Activated B cell treated with CpG ODN at 0.5 μM for 24 hours (primary cell): ENCODE results near the gene IP6K1. TPM values are rescaled to one million over a fixed set of nuclear protein-coding genes. Genes with fewer than 3 reads are reported as not detected.

ENCODE experiments used
- ATAC-seq: fragments of 200-7000 bp; cut with Tn5 transposase; one replicate; pipeline ENCODE4 v1.10.0; 2021; ENCODE audit warnings: low read depth, mild to moderate bottlenecking, moderate library complexity
- CTCF ChIA-PET: fragments of 350-600 bp; sonication (Branson Sonifier 250); formaldehyde crosslinking; loops from one replicate; lab custom pipeline; 2021; ENCODE audit warnings: antibody characterized with exemption; lab: Charles Lee
- POLR2A ChIA-PET: fragments of 350-600 bp; sonication (Branson Sonifier 250); formaldehyde crosslinking; loops from one replicate; lab custom pipeline; 2021; ENCODE audit warnings: antibody characterized with exemption; lab: Charles Lee
- DNase-seq: peaks from one replicate; pipeline ENCODE4 v3.0.0; 2022
- H3K27ac Mint-ChIP-seq: one replicate; pipeline ENCODE4 v1.8.0; 2020; ENCODE audit warnings: mixed read lengths
- H3K27me3 Mint-ChIP-seq: one replicate; pipeline ENCODE4 v1.8.0; 2021; ENCODE audit warnings: mixed read lengths
- H3K36me3 Mint-ChIP-seq: one replicate; pipeline ENCODE4 v1.8.0; 2021; ENCODE audit warnings: low read depth, mixed read lengths
- H3K4me1 Mint-ChIP-seq: one replicate; pipeline ENCODE4 v1.8.0; 2021; ENCODE audit warnings: mixed read lengths
- H3K4me3 Mint-ChIP-seq: one replicate; pipeline ENCODE4 v1.8.0; 2020; ENCODE audit warnings: mild to moderate bottlenecking, mixed read lengths
- H3K9me3 Mint-ChIP-seq: one replicate; pipeline ENCODE4 v1.8.0; 2020; ENCODE audit warnings: mixed read lengths
- CTCF ChIP-seq: fragments of 200-600 bp; IDR thresholded peaks from one replicate; pipeline ENCODE4 v1.8.0; 2022; ENCODE audit warnings: antibody characterized with exemption, mild to moderate bottlenecking
- intact Hi-C: fragments of 100-400 bp; cut with micrococcal nuclease; formaldehyde crosslinking; loops from one replicate; pipeline ENCODE4 v1.15.1; 2024
- total RNA-seq: library from RNA; stranded (reverse); gene quantifications from 2 replicates; pipeline ENCODE4 v1.2.3, GENCODE V29; 2022

IP6K1 gene
- total RNA-seq, 1 donor from 2014 or later: 47.6 TPM

- Mint-ChIP-seq H3K36me3 (peaks cover 10% of the 10 kb centered on the region), H3K9me3 (no peaks in the 10 kb centered on the region), H3K27me3 (no peaks in the 10 kb centered on the region), H3K4me1 (peaks cover 1% of the 10 kb centered on the region), H3K27ac (no peak overlapping the region), H3K4me3 (no peak overlapping the region)
- no peak for TF ChIP-seq CTCF
- intact Hi-C loops: no loop called here
- ATAC-seq: no peak
- ChIA-PET CTCF (interaction anchor here (1.0 kb wide), 1 partner anchor 10 kb away, joined by 3 read pairs; no protein-coding TSS in a partner anchor), POLR2A (interaction anchor here (0.5 kb wide), 1 partner anchor 1928 kb away, joined by 4 read pairs; no protein-coding TSS in a partner anchor)
- no peak for DNase-seq
These were observed 72.8 kb downstream of the IP6K1 start for GRCh38 chr3:49713336-49714105.

- no peaks in the 10 kb centered on the region for H3K27me3 Mint-ChIP-seq
These were observed 73.6 kb downstream of the IP6K1 start for GRCh38 chr3:49712631-49713317.

GRCh38 chr3:49712166-49712565 is 74.2 kb downstream of the IP6K1 start:
- ChIA-PET CTCF (no interaction called here), POLR2A (no interaction called here)
- TF ChIP-seq CTCF: no peak
- no peak for DNase-seq
- Mint-ChIP-seq H3K4me3 (no peak overlapping the region), H3K4me1 (peaks cover 4% of the 10 kb centered on the region), H3K9me3 (no peaks in the 10 kb centered on the region), H3K27ac (no peak overlapping the region), H3K36me3 (peaks cover 19% of the 10 kb centered on the region), H3K27me3 (no peaks in the 10 kb centered on the region)
- ATAC-seq: no peak
- intact Hi-C loops: no loop called here

More at GRCh38 chr3:49712631-49713317, 73.6 kb downstream of the IP6K1 start:
- Mint-ChIP-seq H3K4me3 (no peak overlapping the region), H3K36me3 (peaks cover 15% of the 10 kb centered on the region), H3K4me1 (peaks cover under 1% of the 10 kb centered on the region), H3K9me3 (no peaks in the 10 kb centered on the region), H3K27ac (no peak overlapping the region)
- ATAC-seq (no peak), DNase-seq (no peak)
- ChIA-PET CTCF (interaction anchor here (1.0 kb wide), 1 partner anchor 9 kb away, joined by 3 read pairs; no protein-coding TSS in a partner anchor), POLR2A (interaction anchor here (0.5 kb wide), 2 partner anchors 26 to 1927 kb away, joined by 4 read pairs; no protein-coding TSS in a partner anchor)
- TF ChIP-seq CTCF: no peak
- intact Hi-C loops: no loop called here

GRCh38 chr3:49711489-49711888 is 74.9 kb downstream of the IP6K1 start:
- DNase-seq: no peak
- Mint-ChIP-seq H3K27ac (no peak overlapping the region), H3K4me1 (peaks cover 4% of the 10 kb centered on the region), H3K27me3 (no peaks in the 10 kb centered on the region), H3K9me3 (no peaks in the 10 kb centered on the region), H3K36me3 (peaks cover 24% of the 10 kb centered on the region), H3K4me3 (no peak overlapping the region)
- no peak for ATAC-seq
- POLR2A ChIA-PET: interaction anchor here (0.6 kb wide), 1 partner anchor 13 kb away, joined by 3 read pairs; no protein-coding TSS in a partner anchor
- TF ChIP-seq CTCF: no peak
- intact Hi-C loops: no loop called here
- CTCF ChIA-PET: no interaction called here

- Mint-ChIP-seq H3K4me1 (peaks cover 4% of the 10 kb centered on the region), H3K27ac (no peak overlapping the region), H3K4me3 (no peak overlapping the region), H3K36me3 (peaks cover 21% of the 10 kb centered on the region), H3K9me3 (no peaks in the 10 kb centered on the region), H3K27me3 (no peaks in the 10 kb centered on the region)
- DNase-seq: no peak
- no peak for TF ChIP-seq CTCF
- intact Hi-C loops: no loop called here
- POLR2A ChIA-PET: no interaction called here
- CTCF ChIA-PET: no interaction called here
- no peak for ATAC-seq
These were observed 76.5 kb downstream of the IP6K1 start for GRCh38 chr3:49709852-49710251.
